Mucosa of stomach (tissue), 1 donor: ENCODE results near the gene FRRS1L.
"Not testable (repeated sequence)": the region's sequence is repeated elsewhere in the genome, so short reads cannot be mapped to it uniquely, and the experiment has no call there.

Experiments
- H3K27me3 ChIP-seq: one replicate; pipeline ENCODE4 v1.7.0; 2013; ENCODE audit warnings: mild to moderate bottlenecking, low read length; ENCODE audit not compliant: control insufficient read depth, insufficient read depth
- H3K36me3 ChIP-seq: one replicate; pipeline ENCODE4 v1.7.0; 2013; ENCODE audit warnings: low read length; ENCODE audit not compliant: control insufficient read depth, insufficient read depth
- H3K4me1 ChIP-seq: one replicate; pipeline ENCODE4 v1.7.0; 2013; ENCODE audit warnings: mild to moderate bottlenecking, low read length; ENCODE audit not compliant: control insufficient read depth, insufficient read depth
- H3K4me3 ChIP-seq: one replicate; pipeline ENCODE4 v1.7.0; 2013; ENCODE audit warnings: low read length
- H3K9ac ChIP-seq: one replicate; pipeline ENCODE4 v1.7.0; 2013; ENCODE audit warnings: mild to moderate bottlenecking, low read length, moderate library complexity
- H3K9me3 ChIP-seq: one replicate; pipeline ENCODE4 v1.7.0; 2013; ENCODE audit warnings: mild to moderate bottlenecking, low read length, moderate library complexity; ENCODE audit not compliant: control insufficient read depth
- donor health status: Pancreatic carcinoma.

Gene FRRS1L

DNA sequence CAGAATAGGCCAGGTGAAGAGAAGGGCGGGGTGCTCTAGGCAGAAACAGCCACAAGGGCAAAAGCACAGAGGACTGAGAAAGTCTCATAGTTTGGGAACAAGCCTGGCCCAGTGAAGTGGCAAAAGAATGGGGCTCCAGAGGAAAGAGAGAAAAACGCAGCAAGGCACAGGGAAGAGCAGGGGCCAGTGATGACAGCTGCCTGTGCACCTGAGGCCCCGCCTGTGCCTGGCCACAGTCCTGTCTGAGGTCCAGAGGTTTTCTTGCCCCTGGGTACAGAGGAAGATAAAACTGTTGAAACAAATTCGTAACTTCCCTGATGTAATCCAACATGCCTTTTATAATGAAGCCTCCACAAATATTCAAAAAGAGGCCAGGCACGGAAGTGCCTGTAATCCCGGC lies 22.0 kb downstream of the FRRS1L start:
- Histone ChIP-seq H3K27me3 (no peaks in the 10 kb centered on the region), H3K9me3 (no peaks in the 10 kb centered on the region), H3K4me1 (peaks cover 6% of the 10 kb centered on the region), H3K36me3 (no peaks in the 10 kb centered on the region), H3K4me3 (no peak overlapping the region), H3K9ac (no peak overlapping the region)

DNA sequence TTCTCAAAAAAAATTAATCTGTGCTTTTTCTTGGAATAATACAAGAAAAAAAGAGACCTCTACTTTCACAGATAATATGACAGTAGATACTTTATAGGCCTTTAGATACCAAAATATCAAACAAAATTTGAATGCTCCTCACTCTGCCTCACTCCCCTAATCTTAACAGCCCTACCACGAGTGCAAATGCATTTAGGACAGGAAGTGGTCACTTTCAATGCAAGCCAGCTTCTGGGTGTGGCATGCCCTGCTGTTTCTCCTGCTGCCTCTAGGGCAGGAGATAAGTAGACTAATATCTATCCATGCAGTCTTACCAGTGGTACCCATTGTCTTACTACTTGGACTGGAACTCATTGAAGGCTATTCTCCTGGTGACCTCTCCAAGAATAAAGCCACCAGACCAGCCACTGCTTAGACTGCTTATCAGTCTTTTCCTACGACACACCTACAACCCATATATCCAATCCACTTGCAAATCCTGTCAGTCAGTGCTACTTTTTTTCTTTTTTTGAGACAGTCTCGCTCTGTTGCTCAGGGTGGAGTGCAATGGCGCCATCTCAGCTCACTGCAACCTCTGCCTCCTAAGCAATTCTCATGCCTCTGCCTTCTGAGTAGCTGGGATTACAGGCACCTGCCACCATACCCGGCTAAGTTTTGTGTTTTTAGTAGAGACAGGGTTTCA lies 23.0 kb downstream of the FRRS1L start:
- Histone ChIP-seq H3K4me1 (peaks cover 6% of the 10 kb centered on the region), H3K4me3 (no peak overlapping the region), H3K27me3 (no peaks in the 10 kb centered on the region), H3K9ac (no peak overlapping the region), H3K36me3 (no peaks in the 10 kb centered on the region), H3K9me3 (no peaks in the 10 kb centered on the region)

GRCh38 chr9:109141375-109141774 lies 25.7 kb downstream of the FRRS1L start:
- Histone ChIP-seq H3K27me3 (no peaks in the 10 kb centered on the region), H3K4me1 (peaks cover 6% of the 10 kb centered on the region), H3K9ac (no peak overlapping the region), H3K4me3 (no peak overlapping the region), H3K36me3 (no peaks in the 10 kb centered on the region), H3K9me3 (no peaks in the 10 kb centered on the region)

DNA sequence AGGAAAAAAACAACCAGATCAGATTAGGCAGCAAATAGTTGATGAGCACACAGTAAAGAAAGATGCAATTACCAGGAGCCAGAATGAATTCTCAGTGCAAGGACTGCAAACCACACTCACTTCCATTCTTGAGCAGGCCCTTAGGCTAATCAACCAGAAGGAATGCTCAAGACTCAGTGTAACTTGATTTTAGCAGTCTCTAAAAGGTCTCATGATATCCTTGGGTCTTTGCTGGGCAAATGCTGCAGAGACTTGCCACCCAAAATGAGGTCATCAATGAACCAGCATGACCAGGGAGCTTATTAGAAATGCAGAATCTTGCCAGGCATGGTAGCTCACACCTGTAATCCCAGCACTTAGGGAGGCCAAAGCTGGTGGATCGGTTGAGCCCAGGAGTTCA lies 27.2 kb downstream of the FRRS1L start:
- no peaks in the 10 kb centered on the region for H3K27me3 ChIP-seq
- no peaks in the 10 kb centered on the region for H3K36me3 ChIP-seq
- H3K4me3 ChIP-seq, result no peak overlapping the region
- peaks cover 6% of the 10 kb centered on the region for H3K4me1 ChIP-seq
- no peak overlapping the region for H3K9ac ChIP-seq
- H3K9me3 ChIP-seq, result no peaks in the 10 kb centered on the region

GRCh38 chr9:109138421-109138820 lies 28.6 kb downstream of the FRRS1L start:
- Histone ChIP-seq H3K4me3 (no peak overlapping the region), H3K9ac (no peak overlapping the region), H3K36me3 (no peaks in the 10 kb centered on the region), H3K9me3 (no peaks in the 10 kb centered on the region), H3K4me1 (no peaks in the 10 kb centered on the region), H3K27me3 (no peaks in the 10 kb centered on the region)

DNA sequence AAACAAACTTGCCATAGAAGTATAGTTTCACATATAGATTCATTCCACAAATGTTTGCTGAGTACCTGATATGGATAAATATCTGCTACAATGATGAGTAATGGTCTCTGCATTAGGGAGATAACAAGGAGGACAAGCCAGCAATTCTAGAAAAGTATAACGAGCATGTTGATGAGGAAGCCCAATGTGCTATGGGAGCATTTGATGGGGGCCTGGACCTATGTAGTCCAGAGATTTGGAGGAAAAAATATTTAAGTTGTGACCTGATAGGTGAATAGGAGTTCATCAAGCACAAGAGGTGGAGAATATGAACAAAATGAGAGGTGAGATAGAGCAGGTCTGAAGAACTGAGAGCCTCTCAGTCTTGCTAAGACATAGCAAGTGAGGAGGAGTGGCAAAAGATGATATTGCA lies 32.9 kb downstream of the FRRS1L start:
- H3K4me1 ChIP-seq, result no peaks in the 10 kb centered on the region
- no peak overlapping the region for H3K9ac ChIP-seq
- no peaks in the 10 kb centered on the region for H3K9me3 ChIP-seq
- H3K36me3 ChIP-seq, result no peaks in the 10 kb centered on the region
- no peak overlapping the region for H3K4me3 ChIP-seq
- no peaks in the 10 kb centered on the region for H3K27me3 ChIP-seq

GRCh38 chr9:109133533-109133932 lies 33.5 kb downstream of the FRRS1L start:
- Histone ChIP-seq H3K9ac (no peak overlapping the region), H3K27me3 (no peaks in the 10 kb centered on the region), H3K36me3 (no peaks in the 10 kb centered on the region), H3K4me3 (no peak overlapping the region), H3K9me3 (no peaks in the 10 kb centered on the region), H3K4me1 (no peaks in the 10 kb centered on the region)

DNA sequence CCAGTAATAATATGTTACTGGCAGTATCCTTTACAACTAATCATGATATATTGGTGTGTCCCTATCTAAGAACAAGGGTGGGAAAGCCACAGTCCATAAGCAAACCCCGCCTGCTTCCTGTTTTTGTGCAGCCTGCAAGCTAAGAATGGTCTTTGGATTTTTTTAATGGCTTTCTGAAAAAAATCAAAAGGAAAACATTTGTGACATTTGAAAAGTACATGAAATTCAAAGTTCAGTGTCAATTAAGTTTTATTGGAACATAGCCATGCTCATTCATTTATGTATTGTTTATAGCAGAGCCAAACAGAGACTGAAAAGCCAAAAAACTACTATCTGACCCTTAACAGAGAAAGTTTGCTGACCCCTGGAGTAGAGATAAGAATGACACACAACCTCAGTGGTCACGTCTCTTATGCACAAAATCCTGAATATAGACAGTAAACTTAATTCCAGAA lies 34.5 kb downstream of the FRRS1L start:
- Histone ChIP-seq H3K9ac (no peak overlapping the region), H3K9me3 (no peaks in the 10 kb centered on the region), H3K4me1 (no peaks in the 10 kb centered on the region), H3K4me3 (no peak overlapping the region), H3K36me3 (no peaks in the 10 kb centered on the region), H3K27me3 (no peaks in the 10 kb centered on the region)

GRCh38 chr9:109129470-109130197 lies 37.4 kb downstream of the FRRS1L start:
- Histone ChIP-seq H3K36me3 (no peaks in the 10 kb centered on the region), H3K27me3 (no peaks in the 10 kb centered on the region), H3K4me3 (no peak overlapping the region), H3K9ac (no peak overlapping the region), H3K4me1 (no peaks in the 10 kb centered on the region), H3K9me3 (no peaks in the 10 kb centered on the region)

DNA sequence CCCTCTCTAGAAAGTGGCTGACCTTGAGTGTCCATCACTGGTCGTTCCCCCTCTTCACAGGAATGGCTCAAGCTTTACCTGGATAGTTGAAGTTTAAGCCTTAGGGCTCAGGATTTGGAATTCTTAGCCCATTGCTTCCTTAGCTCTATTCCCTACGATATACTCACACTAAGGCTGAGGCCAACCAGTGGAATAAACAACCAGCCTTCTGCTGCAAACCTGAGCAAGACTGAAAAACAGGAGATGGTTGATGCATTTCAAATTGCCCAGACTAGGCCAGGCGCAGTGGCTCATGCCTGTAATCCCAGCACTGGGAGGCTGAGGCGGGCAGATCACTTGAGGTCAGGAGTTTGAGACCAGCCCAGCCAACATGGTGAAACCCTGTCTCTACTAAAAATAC lies 40.4 kb downstream of the FRRS1L start:
- not testable (repeated sequence) for H3K9me3 ChIP-seq, H3K36me3 ChIP-seq, H3K4me3 ChIP-seq, H3K4me1 ChIP-seq, H3K9ac ChIP-seq, H3K27me3 ChIP-seq

DNA sequence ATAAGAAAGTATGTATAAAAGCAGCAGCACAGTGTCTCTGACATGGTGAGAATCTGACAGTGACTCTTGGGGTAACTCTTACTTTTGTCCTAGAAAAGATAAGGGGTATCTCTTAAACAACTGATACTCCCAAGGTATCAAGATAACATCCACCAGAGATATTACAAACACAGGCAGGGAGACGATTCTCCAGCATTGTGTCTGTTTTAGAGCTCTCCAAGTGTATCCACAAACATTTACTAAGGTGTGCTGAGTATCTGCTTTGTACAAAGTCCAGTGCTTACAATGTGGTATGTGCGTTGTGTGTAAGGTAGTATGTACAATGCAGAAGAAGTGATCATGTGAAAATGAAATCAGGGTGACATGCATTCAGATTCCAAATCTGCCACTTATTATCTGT lies 42.9 kb downstream of the FRRS1L start:
- Histone ChIP-seq H3K4me3 (no peak overlapping the region), H3K9ac (no peak overlapping the region), H3K4me1 (peaks cover 4% of the 10 kb centered on the region), H3K9me3 (no peaks in the 10 kb centered on the region), H3K36me3 (no peaks in the 10 kb centered on the region), H3K27me3 (no peaks in the 10 kb centered on the region)

DNA sequence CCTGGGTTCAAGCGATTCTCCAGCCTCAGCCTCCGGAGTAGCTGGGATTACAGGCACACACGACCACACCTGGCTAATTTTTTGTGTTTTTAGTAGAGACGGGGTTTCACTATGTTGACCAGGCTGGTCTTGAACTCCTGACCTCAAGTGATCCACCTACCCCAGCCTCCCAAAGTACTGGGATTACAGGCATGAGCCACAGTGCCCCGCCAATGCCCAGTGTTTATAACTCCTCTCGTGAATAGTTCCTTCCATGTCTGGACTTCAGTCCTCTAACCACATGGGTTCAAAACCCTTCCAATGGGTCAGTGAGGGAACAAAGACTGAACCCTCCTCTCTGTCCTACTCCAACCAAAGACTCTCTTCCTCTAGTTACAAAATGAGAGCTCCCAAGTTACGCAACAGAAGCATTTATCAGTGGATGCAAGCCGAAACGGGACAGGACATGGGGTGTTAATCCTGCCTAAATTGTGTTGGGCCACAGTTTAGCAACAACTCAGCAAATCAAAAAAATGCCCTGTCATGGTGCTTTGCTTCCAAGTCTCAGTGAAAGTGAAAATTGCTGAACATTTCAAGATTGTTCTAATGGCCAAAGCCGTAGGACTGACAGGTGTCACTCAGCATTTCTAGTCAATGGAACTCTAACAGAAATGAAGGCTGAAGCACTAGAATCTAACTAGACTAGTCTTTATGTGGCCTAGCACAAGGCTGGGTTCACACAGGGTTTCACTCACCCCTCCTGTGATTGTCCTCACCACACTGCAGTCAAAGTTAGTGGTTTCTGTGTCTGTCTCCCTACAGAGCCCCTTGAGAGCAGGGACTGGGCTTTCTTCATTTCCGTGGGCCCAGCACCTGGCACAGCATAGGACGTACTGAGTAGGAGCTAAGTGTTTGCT lies 44.1 kb downstream of the FRRS1L start:
- Histone ChIP-seq H3K27me3 (no peaks in the 10 kb centered on the region), H3K9ac (no peak overlapping the region), H3K4me1 (peaks cover 9% of the 10 kb centered on the region), H3K4me3 (no peak overlapping the region), H3K36me3 (no peaks in the 10 kb centered on the region), H3K9me3 (no peaks in the 10 kb centered on the region)
